Ovary (tissue), 9 donors: Measurements from ENCODE around the gene TXNDC12. TPM values are rescaled to one million over a fixed set of nuclear protein-coding genes. Genes with fewer than 3 reads are reported as not detected.

ENCODE experiments used
- DNase-seq, 5 donors: peaks; one replicate each; pipeline ENCODE4 v3.0.0-alpha.2; 2019 to 2020
- H3K27ac ChIP-seq, 2 donors: fragments of 200-600 bp; one replicate each; pipeline versions ENCODE4 v1.5.1 to v1.8.0; 2019 to 2022
- H3K27me3 ChIP-seq: fragments of 200-600 bp; one replicate; pipeline ENCODE4 v1.8.0; 2022
- H3K36me3 ChIP-seq: fragments of 200-600 bp; sonication (generic); one replicate; pipeline ENCODE4 v1.5.1; 2019
- H3K4me1 ChIP-seq: one replicate; pipeline ENCODE4 v1.8.1; 2013; ENCODE audit warnings: mild to moderate bottlenecking, moderate library complexity; ENCODE audit not compliant: insufficient read depth
- H3K4me3 ChIP-seq: fragments of 200-600 bp; sonication (generic); one replicate; pipeline ENCODE4 v1.5.1; 2017
- H3K9me3 ChIP-seq, 2 donors: fragments of 200-600 bp in 1 of 2; sonication (generic) in 1 of 2; one replicate each; pipeline versions ENCODE4 v1.5.1 to v1.8.1; 2013 to 2019; ENCODE audit warnings: mild to moderate bottlenecking in 1 of 2, moderate library complexity in 1 of 2
- EP300 ChIP-seq: sonication (generic); formaldehyde crosslinking; IDR thresholded peaks from one replicate; pipeline ENCODE4 v1.6.1; 2017; ENCODE audit warnings: antibody characterized with exemption
- POLR2A ChIP-seq: fragments of 450-650 bp; IDR thresholded peaks from one replicate; pipeline ENCODE4 v1.6.1; 2017; ENCODE audit warnings: antibody characterized with exemption, mild to moderate bottlenecking, moderate library complexity
- WGBS, 3 donors: extraction: QIAGEN DNeasy Blood & Tissue Kit in 1 of 3; methylation state at CpG; one replicate each; pipeline versions ENCODE4 v1.1.5 to v1.1.7; 2013 to 2017; 5-methylcytosine and 5-hydroxymethylcytosine counted together
- intact Hi-C, 4 donors: fragments of 100-400 bp; cut with DNase I; formaldehyde crosslinking; loops; one replicate each; pipeline versions ENCODE4 v1.11.0 to v1.15.1; 2022 to 2023
- polyA plus RNA-seq, 2 donors: library from polyadenylated mRNA; stranded (reverse); fragments of 200-250 nt in 1 of 2; fragments of 350-450 nt in 1 of 2; fragmentation: Illumina TruSeq in 1 of 2; extraction: RNeasy Lipid Tissue Mini Kit (QIAGEN cat#74804) in 1 of 2; gene quantifications; one replicate each; pipeline ENCODE4 v1.2.3, GENCODE V29; 2013 to 2014
- total RNA-seq, 7 donors: library from RNA; depleted of rRNA in 2 of 7; stranded (reverse); fragments of >200 nt in 2 of 7; fragmentation: NEBNext Ultra II Directional in 3 of 7; extraction: Animal tissue kit (Norgen Biotek cat#: 25700) in 3 of 7; gene quantifications; one replicate each; pipeline versions ENCODE4 v1.1.0 to v1.2.4, GENCODE V29; 2016 to 2023
- TF ChIP-seq, protein P1 (sequence below), 3 donors: fragments of 450-650 bp in 2 of 3; fragments of 200-600 bp in 1 of 3; IDR thresholded peaks; one replicate each; pipeline versions ENCODE4 v1.5.1 to v1.8.0; 2016 to 2022; ENCODE audit warnings: antibody characterized with exemption in 3 of 3, mild to moderate bottlenecking in 1 of 3
- donor health status: DM: no; HTN: no; CAD: no; lungs with moderate emphysema.
- donor health status: DM: no; HTN: no; CAD: no.
- donor health status: Bipolar disorder and iron deficiency.
- donor health status: DM: yes; HTN: yes; CAD: no.
- donor health status: DM: no; HTN: no; CAD: no.
- donor health status: DM: yes; HTN: yes; CAD: no.

Gene TXNDC12
- total and polyA plus RNA-seq, 9 donors: 27.3 to 52.8 (median 37.5) TPM

DNA sequence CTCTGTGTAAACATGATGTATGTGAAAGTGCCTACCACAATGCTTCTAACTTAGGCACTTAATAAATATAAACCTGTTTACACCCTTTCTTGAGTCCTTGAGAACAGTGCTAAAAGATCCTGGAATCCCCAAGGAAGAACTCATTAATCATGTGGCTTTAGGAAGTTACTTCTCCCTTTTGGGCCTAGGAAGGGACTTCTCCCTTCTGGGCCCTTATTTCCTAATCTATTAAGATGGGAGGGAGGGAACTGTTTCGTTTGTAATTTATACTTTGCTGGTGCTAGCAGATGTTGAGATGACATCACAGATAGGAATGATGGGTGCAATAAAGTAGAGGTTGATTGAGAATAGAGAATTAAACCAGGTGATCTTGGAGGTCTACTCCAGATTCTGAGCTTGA, 2.3 kb upstream of the TXNDC12 start:
- no peak for DNase-seq
- intact Hi-C loops: no loop called here
- peak overlapping the region; percentile 94 for H3K4me3 ChIP-seq
- TF ChIP-seq EP300 (no peak), POLR2A (no peak)
- TF ChIP-seq, protein P1, sequence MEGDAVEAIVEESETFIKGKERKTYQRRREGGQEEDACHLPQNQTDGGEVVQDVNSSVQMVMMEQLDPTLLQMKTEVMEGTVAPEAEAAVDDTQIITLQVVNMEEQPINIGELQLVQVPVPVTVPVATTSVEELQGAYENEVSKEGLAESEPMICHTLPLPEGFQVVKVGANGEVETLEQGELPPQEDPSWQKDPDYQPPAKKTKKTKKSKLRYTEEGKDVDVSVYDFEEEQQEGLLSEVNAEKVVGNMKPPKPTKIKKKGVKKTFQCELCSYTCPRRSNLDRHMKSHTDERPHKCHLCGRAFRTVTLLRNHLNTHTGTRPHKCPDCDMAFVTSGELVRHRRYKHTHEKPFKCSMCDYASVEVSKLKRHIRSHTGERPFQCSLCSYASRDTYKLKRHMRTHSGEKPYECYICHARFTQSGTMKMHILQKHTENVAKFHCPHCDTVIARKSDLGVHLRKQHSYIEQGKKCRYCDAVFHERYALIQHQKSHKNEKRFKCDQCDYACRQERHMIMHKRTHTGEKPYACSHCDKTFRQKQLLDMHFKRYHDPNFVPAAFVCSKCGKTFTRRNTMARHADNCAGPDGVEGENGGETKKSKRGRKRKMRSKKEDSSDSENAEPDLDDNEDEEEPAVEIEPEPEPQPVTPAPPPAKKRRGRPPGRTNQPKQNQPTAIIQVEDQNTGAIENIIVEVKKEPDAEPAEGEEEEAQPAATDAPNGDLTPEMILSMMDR (IDR thresholded peaks at IDR 0.05): no peak
- WGBS, 3 donors: 5 to 14% (median 5%) methylated on average over 1 of the region's 1 CpG
- no peaks in the 10 kb centered on the region for H3K27me3 ChIP-seq
- no peaks in the 10 kb centered on the region for H3K9me3 ChIP-seq
- peaks cover 7% of the 10 kb centered on the region for H3K4me1 ChIP-seq
- H3K36me3 ChIP-seq: no peaks in the 10 kb centered on the region
- H3K27ac ChIP-seq: peak overlapping the region in 1 of 2 donors; percentile 83

DNA sequence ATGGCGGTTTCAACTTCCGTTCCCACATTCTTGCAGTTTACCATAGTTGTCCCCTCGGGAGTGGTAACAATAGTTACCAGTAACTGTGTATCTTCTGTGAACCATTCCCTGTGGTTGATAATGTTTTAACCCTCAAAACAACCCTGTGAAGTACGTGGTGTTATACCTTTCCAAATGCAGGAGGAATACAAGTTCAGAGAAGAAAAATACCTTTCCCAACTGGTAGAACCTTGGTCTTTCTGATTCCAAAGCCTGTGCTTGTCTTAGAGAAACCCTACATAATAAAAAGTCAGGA, 1.9 kb upstream of the TXNDC12 start:
- peak overlapping the region; percentile 94 for H3K4me3 ChIP-seq
- no peaks in the 10 kb centered on the region for H3K36me3 ChIP-seq
- H3K27ac ChIP-seq: peak overlapping the region; percentile 62 to 83
- H3K27me3 ChIP-seq: no peaks in the 10 kb centered on the region
- no peak for TF ChIP-seq POLR2A
- TF ChIP-seq, protein P1 (IDR thresholded peaks at IDR 0.05): no peak
- no peak for TF ChIP-seq EP300
- DNase-seq: no peak
- H3K9me3 ChIP-seq: no peaks in the 10 kb centered on the region
- WGBS, 3 donors: 0 to 1% (median 0%) methylated on average over 4 of the region's 4 CpGs
- H3K4me1 ChIP-seq: peaks cover 7% of the 10 kb centered on the region
- intact Hi-C loops: no loop called here

DNA sequence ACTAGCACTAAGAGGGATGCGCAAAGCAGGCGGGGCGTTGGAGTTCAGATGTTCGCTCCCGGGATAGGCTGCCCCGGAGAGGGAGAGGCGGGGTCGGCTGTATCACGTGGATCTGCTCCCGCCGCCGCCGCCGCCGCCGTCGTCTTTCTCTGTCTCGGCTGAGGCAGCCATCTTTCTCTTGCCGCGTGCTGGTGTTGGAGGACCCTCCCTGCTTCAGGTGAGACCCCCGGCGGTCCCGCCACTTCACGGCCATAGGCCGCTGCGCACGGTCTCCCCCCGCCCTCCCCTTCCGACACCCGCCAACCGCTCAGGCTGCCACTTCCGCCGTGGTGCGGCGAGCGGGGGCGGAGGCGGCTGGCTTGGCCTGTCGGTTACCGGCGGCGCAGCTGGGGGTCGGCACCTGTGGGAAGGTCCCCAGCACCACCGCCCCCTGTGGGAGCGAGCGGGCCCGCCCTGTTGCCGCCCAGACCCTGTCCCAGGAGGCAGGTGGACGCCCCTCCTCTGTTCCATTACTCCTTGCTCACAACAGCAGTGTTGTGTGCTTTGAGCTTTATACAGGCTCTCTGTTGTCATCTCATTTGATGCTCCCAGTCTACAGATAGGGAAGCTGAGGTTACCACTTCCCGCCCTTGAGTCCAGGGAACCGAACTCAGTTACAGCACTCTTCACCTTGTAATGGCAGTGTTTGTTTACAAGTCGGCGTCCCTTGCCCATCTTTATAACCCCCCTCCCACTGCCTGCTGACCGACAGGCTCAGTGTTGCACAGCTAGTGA, 1.4 kb upstream of the TXNDC12 start, which contains the start of gene BTF3L4:
Gene BTF3L4, plus strand, starts transcription at position 133 of the 774 bp plus-strand sequence. CDS start 3,553 bp downstream, outside the sequence.
- H3K4me3 ChIP-seq: peak within 1 kb of the TSS; percentile 94
- H3K27ac ChIP-seq: peak within 1 kb of the TSS; percentile 62 to 83
- intact Hi-C loops: no loop called here
- WGBS, 3 donors: 0 to 1% (median 1%) methylated on average over 33 to 54 of the region's 54 CpGs
- TF ChIP-seq POLR2A: peak; percentile 70
- TF ChIP-seq EP300: no peak
- TF ChIP-seq, protein P1 (IDR thresholded peaks at IDR 0.05): peak in 1 of 3 donors; percentile 25
- peak; percentile 91 to 94 (median 93) for DNase-seq
- no peaks in the 10 kb centered on the region for H3K9me3 ChIP-seq
- no peaks in the 10 kb centered on the region for H3K36me3 ChIP-seq
- peaks cover 7% of the 10 kb centered on the region for H3K4me1 ChIP-seq
- H3K27me3 ChIP-seq: no peaks in the 10 kb centered on the region

DNA sequence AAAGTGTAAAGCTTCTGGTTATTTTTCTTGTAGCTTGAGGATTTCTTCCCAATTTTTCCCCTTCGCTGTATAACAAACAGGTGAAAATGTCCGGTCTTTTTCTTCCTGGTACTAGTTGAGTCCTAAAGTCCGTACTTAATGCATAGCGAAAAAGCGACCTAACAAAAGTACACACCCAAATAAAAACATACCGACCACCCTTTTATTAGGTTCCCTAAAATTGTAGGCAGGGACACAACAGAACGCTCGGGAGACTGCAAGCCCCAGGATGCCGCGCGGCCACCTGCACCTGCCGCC, 823 bp upstream of the TXNDC12 start:
- TF ChIP-seq EP300 (no peak), POLR2A (no peak)
- TF ChIP-seq, protein P1 (IDR thresholded peaks at IDR 0.05): no peak
- intact Hi-C loops: no loop called here
- Histone ChIP-seq H3K36me3 (no peaks in the 10 kb centered on the region), H3K27ac (peak overlapping the region in 1 of 2 donors; percentile 83), H3K9me3 (no peaks in the 10 kb centered on the region), H3K4me3 (peak overlapping the region; percentile 94), H3K4me1 (peaks cover 7% of the 10 kb centered on the region), H3K27me3 (no peaks in the 10 kb centered on the region)
- 0 to 2% (median 1%) methylated on average over 12 of the region's 12 CpGs for WGBS, 3 donors
- DNase-seq: no peak
